Large intestine (tissue), 3 donors: Measurements from ENCODE around the gene IQSEC1. TPM values are rescaled to one million over a fixed set of nuclear protein-coding genes. Genes with fewer than 3 reads are reported as not detected.

Experiments
- DNase-seq, 2 donors: peaks; one replicate each; pipeline versions ENCODE4 v3.0.0 to v3.0.0-alpha.2; 2013
- H3K27ac ChIP-seq: one replicate; pipeline ENCODE4 v1.5.1; 2013; ENCODE audit warnings: low read length
- H3K27me3 ChIP-seq: 2 replicates; pipeline ENCODE4 v1.6.1; 2013; ENCODE audit warnings: low read length; ENCODE audit not compliant: control insufficient read depth, insufficient read depth
- H3K36me3 ChIP-seq: 2 replicates; pipeline ENCODE4 v1.6.1; 2013; ENCODE audit warnings: low read length; ENCODE audit not compliant: control insufficient read depth, insufficient read depth
- H3K4me1 ChIP-seq: one replicate; pipeline ENCODE4 v1.6.1; 2013; ENCODE audit warnings: low read length; ENCODE audit not compliant: control insufficient read depth, insufficient read depth
- H3K4me3 ChIP-seq: one replicate; pipeline ENCODE4 v1.5.1; 2013; ENCODE audit warnings: low read length
- H3K9me3 ChIP-seq: one replicate; pipeline ENCODE4 v1.6.1; 2013; ENCODE audit warnings: mild to moderate bottlenecking, low read depth, low read length, moderate library complexity; ENCODE audit not compliant: control insufficient read depth
- WGBS: methylation state at CpG from one replicate; pipeline ENCODE4 v1.1.5; 2013; ENCODE audit warnings: low lambda C conversion rate; ENCODE audit not compliant: insufficient coverage; 5-methylcytosine and 5-hydroxymethylcytosine counted together
- polyA plus RNA-seq: library from polyadenylated mRNA; unstranded; fragments of 120-200 nt; gene quantifications from one replicate; pipeline ENCODE4 v1.2.1, GENCODE V29; 2013

IQSEC1 gene
- polyA plus RNA-seq, 1 donor: 24.3 TPM

DNA sequence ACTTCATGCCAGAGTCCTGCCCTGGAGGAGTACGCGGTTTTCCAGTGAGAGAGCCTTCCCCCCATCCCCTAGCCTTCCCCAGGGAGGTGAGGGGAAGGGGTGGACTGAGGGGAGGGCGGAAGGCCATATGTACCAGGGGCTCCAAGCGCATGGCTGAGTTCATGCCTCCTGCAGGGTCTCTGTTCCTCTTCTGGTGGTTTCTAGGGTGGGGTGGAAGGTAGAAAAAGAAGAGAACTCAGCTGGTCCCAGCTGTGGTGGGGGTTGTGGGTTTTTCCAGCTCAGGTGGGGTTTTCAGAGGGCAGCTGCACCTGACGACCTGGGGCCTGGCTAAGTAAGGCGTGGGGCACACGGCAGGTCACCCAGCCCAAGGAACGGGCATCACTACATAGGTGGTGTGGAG, 10.7 kb upstream of the IQSEC1 start:
- Histone ChIP-seq H3K9me3 (no peaks in the 10 kb centered on the region), H3K4me3 (no peak overlapping the region), H3K27me3 (peaks cover 2% of the 10 kb centered on the region), H3K4me1 (no peaks in the 10 kb centered on the region), H3K36me3 (no peaks in the 10 kb centered on the region), H3K27ac (no peak overlapping the region)
- no peak for DNase-seq
- WGBS: no CpG with 5 or more reads among the region's 8 CpGs

DNA sequence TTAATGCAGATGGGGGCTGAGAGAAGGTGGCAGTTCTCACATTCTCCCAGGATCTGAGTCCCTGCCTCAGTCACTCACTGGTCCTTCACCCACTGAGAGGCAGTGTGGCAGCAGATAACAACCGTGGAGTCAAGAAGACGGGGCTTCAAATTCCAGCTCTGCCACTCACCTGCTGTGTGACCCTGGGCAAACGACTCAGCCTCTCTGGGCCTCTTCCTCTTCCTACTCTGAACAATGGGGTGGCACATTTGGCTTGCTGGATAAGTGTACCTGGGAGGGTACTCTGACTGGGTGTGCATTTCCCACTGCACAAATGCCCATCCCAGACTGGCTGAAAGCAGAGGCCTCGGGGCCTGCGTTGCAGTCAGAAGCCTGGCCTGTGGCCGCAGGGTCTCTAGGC, 10.0 kb upstream of the IQSEC1 start:
- H3K4me1 ChIP-seq: no peaks in the 10 kb centered on the region
- no peaks in the 10 kb centered on the region for H3K9me3 ChIP-seq
- no peaks in the 10 kb centered on the region for H3K36me3 ChIP-seq
- no peak overlapping the region for H3K27ac ChIP-seq
- DNase-seq: no peak
- no peak overlapping the region for H3K4me3 ChIP-seq
- WGBS: no CpG with 5 or more reads among the region's 6 CpGs
- peaks cover 3% of the 10 kb centered on the region for H3K27me3 ChIP-seq

DNA sequence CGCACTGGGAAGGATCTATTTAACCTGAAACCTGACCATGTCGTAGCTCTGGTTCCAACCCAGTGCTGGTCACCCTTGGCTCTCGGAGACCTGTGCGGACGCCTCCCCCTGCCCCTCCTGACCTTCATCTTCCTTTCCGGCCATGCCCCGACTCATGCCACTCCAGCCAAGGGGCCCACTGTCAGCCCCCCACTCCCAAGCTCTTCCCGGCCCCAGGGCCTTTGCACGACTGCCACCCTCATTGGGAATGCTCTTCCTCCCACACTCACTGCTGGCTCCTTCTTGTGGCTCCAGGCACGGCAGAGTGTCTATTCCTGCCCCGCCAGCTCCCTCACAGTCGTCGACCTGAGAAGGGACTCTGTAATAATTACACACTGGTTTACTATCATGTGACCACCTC, 9.4 kb upstream of the IQSEC1 start:
- WGBS: no CpG with 5 or more reads among the region's 13 CpGs
- Histone ChIP-seq H3K27ac (no peak overlapping the region), H3K4me3 (no peak overlapping the region), H3K9me3 (no peaks in the 10 kb centered on the region), H3K36me3 (no peaks in the 10 kb centered on the region), H3K27me3 (peaks cover 7% of the 10 kb centered on the region), H3K4me1 (no peaks in the 10 kb centered on the region)
- DNase-seq: no peak

DNA sequence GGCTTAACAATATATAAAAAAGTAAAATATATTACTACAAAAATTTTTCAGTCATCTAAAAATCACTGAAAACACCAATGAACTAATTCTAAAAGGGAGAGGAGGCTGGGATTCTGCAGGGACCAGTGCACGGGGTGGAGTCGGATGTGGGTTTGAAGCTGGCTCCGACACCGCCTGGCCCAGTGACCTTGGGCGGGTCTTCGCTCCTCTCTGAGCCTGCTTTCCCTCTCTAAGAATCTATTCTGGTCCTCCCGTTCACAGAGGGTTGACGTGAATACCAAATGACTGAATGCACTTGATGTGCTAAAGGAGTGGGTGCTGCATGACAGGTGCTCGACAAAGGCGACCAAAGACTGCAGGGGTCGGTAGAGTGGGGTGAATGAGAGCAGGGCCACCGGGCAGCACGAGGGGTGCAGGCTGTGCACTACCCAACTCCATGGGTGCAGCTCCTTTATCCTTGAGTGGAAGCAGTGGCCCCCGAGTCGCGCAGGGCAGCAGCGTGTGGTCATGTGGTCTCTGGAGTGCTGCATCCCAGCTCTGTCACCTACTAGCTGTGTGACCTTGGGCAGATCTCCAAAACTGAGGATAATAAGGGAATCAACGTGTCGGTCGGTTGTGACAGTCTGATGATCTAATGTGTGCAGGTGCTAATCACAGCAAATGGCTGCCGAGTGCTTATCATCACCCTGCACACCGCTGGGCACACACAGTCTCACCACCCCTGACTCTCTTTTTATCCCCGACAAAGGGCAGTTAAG, 8.6 kb upstream of the IQSEC1 start:
- Histone ChIP-seq H3K4me3 (no peak overlapping the region), H3K9me3 (no peaks in the 10 kb centered on the region), H3K36me3 (no peaks in the 10 kb centered on the region), H3K4me1 (no peaks in the 10 kb centered on the region), H3K27ac (no peak overlapping the region), H3K27me3 (peaks cover 12% of the 10 kb centered on the region)
- 70% methylated on average over 2 of the region's 23 CpGs for WGBS
- DNase-seq: no peak

DNA sequence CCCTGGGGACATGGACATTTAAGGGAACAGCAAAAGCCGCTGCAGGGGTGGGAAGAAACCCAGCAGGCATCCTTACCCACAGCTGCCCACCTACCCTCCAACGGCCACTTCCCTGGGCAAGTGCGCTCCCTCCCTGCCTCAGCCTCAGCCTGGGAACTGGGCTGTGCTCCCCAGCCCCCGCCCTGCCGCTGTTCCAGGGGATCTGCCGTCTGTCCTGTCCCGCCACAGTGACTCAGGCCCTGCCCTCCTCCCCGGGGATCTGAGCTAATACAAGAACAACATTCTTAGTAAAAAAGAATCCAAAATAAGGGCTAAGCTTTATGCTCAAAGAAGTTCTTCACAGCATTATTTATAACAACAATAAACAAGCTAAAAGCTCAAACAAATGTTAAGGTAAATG, 7.4 kb upstream of the IQSEC1 start:
- no peak overlapping the region for H3K4me3 ChIP-seq
- H3K9me3 ChIP-seq: no peaks in the 10 kb centered on the region
- no CpG with 5 or more reads among the region's 8 CpGs for WGBS
- H3K27ac ChIP-seq: no peak overlapping the region
- no peaks in the 10 kb centered on the region for H3K36me3 ChIP-seq
- no peaks in the 10 kb centered on the region for H3K4me1 ChIP-seq
- peaks cover 23% of the 10 kb centered on the region for H3K27me3 ChIP-seq
- no peak for DNase-seq

DNA sequence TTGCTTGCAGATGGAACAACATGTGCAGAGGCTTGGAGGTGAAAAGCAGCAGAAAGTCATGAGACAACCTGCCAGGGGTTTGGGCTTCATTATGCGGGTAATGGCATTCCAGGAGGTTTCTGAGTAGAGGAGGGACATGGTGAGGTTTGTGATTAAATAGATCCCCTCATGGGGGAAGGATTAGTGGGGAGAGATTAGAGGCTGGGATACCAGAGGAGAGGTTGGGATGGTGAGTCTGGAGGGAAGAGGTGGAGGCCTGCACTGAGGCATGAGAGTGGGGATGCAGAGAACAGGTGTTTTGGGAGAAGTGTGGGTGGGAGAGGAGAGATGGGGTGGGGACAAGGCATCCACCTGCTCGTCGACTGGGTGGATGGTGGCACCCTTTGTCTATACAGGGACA, 6.8 kb upstream of the IQSEC1 start:
- Histone ChIP-seq H3K36me3 (no peaks in the 10 kb centered on the region), H3K27me3 (peaks cover 29% of the 10 kb centered on the region), H3K4me3 (no peak overlapping the region), H3K9me3 (no peaks in the 10 kb centered on the region), H3K4me1 (no peaks in the 10 kb centered on the region), H3K27ac (no peak overlapping the region)
- 93% methylated on average over 3 of the region's 3 CpGs for WGBS
- DNase-seq: no peak

DNA sequence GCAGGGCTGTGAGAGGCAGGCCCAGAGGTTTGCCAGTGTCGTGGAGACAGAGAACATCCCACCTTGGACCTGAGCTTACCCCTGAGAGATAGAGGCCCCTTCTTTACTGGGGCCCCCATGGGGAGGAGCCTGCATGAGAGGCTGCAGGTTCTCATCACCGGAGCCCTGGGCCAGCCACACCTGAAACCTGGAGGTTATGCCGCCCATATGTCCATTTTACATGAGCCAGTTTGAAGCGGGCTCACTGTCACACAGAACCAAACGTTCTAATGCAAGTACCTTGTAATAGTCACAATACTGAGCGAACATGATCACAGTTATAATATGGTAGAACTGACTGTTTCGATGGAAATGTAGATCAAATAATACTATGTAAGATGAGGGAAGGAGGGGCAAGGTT, 6.3 kb upstream of the IQSEC1 start:
- Histone ChIP-seq H3K4me1 (no peaks in the 10 kb centered on the region), H3K4me3 (no peak overlapping the region), H3K27me3 (peaks cover 34% of the 10 kb centered on the region), H3K27ac (no peak overlapping the region), H3K9me3 (no peaks in the 10 kb centered on the region), H3K36me3 (no peaks in the 10 kb centered on the region)
- 100% methylated on average over 2 of the region's 7 CpGs for WGBS
- no peak for DNase-seq

DNA sequence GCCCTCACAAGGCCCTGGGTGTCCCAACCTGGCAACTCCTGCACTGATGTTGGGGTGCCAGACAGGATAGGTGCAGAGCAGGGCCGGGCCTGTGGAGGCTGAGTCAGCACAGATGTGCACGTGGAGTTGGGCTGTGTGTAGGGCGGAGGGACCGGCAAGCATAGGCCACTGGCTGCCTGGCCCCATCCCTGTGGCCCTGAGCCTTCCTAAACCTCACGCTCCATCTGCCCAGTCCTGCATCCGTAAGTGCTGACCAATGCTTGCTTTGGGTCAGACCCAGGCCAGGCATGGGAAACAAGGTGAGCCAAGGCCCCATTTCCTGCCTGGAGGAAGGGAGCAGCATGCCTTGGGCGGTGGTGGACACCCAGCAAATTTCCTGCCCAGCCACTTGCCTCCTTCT, 5.8 kb upstream of the IQSEC1 start:
- Histone ChIP-seq H3K27ac (no peak overlapping the region), H3K36me3 (no peaks in the 10 kb centered on the region), H3K27me3 (peaks cover 38% of the 10 kb centered on the region), H3K4me3 (no peak overlapping the region), H3K9me3 (peaks cover under 1% of the 10 kb centered on the region), H3K4me1 (no peaks in the 10 kb centered on the region)
- no peak for DNase-seq
- WGBS: no CpG with 5 or more reads among the region's 7 CpGs

DNA sequence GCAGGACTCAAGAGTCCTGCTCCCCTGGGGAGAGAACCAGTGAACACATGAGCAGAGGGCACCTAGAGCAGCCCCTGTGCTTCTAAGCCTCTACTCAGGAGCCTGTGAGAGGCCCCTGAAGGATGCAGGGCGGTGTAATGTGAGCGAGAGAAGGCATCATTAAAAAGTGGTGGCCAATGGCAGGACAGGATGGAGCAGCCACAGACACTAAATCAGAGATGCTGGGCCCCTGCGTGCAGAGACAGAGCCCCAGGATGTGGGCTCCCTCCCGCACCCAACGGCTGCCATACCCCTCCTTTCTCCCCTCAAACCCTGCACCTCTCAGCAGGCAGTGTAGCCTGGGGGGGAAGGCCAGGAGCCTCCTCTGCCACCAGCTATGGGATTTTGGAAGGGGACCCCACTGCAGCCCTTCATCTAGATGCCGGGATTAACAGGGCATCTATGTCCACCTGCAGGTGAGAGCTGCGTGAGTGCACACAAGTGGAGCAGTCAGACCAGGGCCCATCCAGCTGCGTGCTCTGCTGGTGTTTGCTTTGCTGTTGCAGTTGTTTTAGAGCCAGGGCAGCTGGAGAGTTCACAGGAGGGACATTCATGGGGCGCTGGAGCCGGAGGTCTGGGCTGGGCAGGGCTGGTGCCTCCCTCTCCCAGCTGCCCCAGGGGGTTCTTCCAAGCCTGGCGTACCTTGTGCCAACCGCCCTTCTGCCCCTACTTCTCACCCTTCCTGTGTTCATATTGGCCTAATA, 5.1 kb upstream of the IQSEC1 start:
- Histone ChIP-seq H3K27ac (no peak overlapping the region), H3K4me1 (no peaks in the 10 kb centered on the region), H3K27me3 (peaks cover 46% of the 10 kb centered on the region), H3K36me3 (no peaks in the 10 kb centered on the region), H3K9me3 (peaks cover 4% of the 10 kb centered on the region), H3K4me3 (no peak overlapping the region)
- no peak for DNase-seq
- no CpG with 5 or more reads among the region's 12 CpGs for WGBS

DNA sequence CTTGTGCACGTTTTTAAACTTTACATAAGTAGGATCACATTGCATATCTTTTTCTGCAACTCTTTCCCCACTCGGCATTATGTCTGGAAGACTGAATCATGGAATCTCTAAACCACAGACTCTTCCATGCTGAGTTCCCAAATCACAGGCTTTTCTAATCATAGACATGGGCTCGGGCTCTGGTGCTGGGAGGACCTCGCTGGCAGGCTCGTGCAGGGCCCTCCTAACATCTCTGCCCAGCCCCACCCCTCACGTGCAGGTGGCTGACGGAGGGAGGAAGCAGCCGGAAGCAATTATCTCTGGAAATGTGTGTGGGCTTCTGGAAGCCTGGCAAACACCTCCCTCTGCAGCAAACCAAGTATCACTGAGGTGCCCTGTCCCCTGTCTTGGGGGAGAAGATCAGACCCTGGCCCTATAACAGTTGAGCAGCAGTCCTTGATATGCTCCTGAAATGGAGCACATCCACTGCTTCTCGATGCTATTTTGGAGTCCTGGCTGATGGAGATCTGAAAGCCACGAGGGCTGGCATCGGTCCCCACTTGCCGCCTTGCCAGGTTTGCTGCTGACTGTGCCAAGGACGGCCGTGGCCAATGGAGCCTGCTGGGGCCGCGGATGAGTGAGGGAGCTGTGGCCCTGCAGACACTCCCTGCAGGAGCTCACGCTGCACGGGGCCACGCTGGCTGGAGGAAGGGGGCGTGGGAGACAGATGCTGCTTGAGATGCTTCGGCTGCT, 4.4 kb upstream of the IQSEC1 start:
- H3K4me3 ChIP-seq: no peak overlapping the region
- no peak for DNase-seq
- H3K27ac ChIP-seq: no peak overlapping the region
- H3K9me3 ChIP-seq: peaks cover 4% of the 10 kb centered on the region
- H3K4me1 ChIP-seq: no peaks in the 10 kb centered on the region
- peaks cover 53% of the 10 kb centered on the region for H3K27me3 ChIP-seq
- no peaks in the 10 kb centered on the region for H3K36me3 ChIP-seq
- no CpG with 5 or more reads among the region's 21 CpGs for WGBS
